ENCODE results near the gene LMO1.

GRCh38 chr11:8252388-8252787, 11.3 kb downstream of the LMO1 start:
- TF ChIP-seq, protein P1, sequence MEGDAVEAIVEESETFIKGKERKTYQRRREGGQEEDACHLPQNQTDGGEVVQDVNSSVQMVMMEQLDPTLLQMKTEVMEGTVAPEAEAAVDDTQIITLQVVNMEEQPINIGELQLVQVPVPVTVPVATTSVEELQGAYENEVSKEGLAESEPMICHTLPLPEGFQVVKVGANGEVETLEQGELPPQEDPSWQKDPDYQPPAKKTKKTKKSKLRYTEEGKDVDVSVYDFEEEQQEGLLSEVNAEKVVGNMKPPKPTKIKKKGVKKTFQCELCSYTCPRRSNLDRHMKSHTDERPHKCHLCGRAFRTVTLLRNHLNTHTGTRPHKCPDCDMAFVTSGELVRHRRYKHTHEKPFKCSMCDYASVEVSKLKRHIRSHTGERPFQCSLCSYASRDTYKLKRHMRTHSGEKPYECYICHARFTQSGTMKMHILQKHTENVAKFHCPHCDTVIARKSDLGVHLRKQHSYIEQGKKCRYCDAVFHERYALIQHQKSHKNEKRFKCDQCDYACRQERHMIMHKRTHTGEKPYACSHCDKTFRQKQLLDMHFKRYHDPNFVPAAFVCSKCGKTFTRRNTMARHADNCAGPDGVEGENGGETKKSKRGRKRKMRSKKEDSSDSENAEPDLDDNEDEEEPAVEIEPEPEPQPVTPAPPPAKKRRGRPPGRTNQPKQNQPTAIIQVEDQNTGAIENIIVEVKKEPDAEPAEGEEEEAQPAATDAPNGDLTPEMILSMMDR (IDR thresholded peaks at IDR 0.05), result no peak
- TF ChIP-seq POLR2A (IDR thresholded peaks at IDR 0.05), result no peak
